Fibroblast of peridontal ligament (primary cell): ENCODE data around the gene KRT35.

Source experiments
- DNase-seq: peaks from one replicate; pipeline ENCODE4 v3.0.0-alpha.2; 2010; ENCODE audit errors: extremely low read depth

Gene KRT35

DNA sequence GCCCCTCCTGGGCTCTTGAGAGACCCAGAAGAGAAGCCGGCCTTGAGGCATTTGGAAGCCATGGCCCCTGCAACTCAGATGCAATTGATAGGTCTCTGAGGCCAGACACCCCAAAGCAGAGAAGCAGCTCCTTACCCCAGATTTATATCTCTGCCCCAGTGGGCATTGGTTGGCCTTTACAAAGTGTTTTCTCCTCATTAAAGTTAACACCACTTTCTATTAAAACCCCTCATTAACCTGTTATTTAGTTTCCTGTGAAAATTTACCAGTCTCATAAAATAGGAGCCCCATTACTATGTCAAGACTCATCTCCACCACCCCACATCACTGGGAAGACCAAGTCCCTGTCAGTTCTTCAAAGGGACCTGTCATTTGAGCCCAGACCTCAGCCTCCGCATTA lies at the start of gene KRT35:
TSS of gene KRT35 (minus strand) at position 116 of the 400 bp plus-strand sequence. CDS start at position 62, 54 bp downstream.
- no peak for DNase-seq

DNA sequence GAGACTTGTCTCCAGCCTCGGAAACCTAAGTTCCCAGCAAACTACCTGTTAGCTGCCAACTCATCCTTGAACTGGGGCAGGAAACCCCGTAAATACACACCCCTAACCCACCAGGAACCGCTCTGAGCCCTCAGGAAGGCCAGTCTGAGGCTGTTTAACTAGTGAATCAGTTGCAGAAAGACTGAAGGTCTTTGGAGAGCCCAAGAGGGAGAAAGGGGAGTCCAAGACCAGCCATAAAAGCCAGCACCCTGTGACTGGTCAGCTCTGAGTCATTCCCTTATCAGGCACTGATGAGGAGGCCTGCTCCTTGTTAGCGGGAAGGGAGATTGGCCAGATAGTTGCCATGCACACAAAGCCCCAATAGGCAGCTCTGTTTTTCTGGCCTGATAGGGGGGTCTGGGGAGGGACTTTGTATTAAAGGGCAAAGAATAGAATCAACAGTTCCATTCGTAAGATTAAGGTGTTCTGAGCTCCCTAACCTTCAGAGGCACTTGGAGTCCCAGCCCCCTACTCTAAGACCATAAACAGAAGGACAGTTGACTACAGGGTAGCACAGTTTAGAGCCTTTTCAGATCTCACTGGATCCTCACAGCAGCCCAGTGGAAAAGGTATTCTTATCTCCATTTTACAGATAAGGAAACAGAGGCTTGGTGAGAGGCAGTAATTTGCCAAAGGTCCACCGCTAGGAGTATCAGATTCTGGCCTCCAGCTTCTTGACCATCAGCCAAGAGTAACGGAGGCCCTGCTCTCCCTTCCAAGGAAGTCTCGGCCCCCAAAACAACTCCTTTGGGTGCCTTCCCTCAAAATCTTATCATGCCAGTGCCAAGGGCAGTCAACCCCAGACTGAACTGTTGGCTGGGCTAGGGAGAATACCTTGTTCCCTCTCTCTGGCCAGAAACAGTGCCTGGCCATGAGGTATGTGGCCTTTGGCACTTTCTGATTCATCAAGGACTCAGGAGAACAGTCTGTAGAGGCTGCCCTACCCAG lies 49.4 kb upstream of the KRT35 start:
- peak; percentile 78 for DNase-seq

DNA sequence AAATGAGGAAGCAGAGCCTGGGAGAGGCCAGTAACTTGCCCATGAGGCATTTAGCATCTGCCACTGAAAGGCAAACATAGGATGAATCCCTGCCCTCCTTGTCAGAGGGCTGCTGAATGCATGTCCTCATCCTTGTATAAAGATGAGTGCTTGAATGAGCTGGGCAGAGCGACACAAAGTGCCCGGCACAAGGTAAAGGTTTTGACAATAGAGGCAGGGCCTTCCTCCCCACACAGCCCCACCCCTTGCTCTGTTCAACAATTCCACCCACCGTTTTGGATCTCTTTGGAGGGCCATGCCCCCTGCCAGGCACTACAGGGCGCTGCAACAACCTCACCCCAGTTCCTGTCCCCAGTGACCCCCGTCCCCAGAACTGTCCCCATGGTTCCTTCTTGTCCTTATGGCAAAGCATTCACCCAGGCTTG lies 48.6 kb upstream of the KRT35 start:
- no peak for DNase-seq

DNA sequence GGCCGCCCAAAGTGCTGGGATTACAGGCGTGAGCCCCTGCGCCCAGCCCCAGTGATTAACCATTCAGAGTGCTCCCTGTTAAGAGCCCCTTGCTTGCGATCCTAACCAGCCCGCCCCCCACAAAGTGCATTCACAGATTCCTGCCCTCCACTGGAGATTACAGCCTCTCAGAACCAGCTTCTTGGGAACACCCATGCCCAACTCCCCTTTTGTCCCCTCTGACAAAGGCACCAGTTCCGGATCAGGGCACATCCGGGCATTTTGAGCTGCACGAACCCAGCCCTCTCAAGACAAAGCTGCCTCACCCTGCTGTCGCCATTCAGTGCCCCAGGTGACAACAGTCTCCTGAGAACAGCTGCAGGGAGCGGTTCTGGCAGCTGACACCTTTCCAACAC lies 48.0 kb upstream of the KRT35 start:
- no peak for DNase-seq

DNA sequence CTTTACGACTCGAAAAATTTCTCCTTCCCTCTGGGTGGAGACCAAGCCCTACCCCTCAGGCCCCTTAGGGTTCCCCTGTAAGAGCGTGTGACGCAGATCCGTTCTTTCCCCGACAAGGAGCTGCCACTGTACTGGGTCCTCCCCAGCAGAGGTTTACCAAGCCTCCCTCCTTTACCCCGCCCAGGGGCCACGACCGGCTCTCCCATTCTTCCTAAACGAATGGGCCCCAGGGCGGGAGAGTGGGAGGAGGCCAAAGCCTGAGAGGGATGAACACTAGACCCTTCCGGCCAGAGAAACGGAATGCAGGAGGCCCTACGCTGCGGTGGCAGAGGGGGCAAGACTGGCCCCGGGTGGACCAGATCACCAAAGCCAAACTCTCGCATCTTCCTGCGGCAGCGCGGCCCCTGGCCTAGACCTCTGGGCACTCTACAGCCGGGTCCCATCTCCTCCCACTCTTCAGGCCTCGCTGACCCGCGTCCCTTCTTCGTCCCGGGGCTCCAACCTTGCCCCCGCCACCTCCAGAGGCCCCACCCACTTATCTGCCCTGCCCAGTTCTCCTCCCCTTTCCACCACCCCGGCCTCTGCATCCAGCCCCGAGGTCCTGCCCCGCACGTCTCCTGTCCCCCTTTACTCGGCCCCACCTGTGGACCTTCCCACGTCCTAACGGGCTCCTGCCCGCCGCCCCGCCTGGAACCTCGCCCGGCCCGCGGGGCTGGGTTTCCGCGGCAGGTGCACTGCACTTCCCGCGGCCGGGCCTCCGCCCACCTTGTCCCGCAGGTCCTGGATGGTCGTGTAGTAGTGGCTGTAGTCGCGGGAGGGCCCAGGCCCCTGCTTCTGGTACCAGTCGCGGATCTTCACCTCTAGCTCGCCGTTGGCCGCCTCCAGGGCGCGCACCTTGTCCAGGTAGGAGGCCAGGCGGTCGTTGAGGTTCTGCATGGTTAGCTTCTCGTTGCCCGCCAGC lies 46.4 kb upstream of the KRT35 start:
- no peak for DNase-seq

DNA sequence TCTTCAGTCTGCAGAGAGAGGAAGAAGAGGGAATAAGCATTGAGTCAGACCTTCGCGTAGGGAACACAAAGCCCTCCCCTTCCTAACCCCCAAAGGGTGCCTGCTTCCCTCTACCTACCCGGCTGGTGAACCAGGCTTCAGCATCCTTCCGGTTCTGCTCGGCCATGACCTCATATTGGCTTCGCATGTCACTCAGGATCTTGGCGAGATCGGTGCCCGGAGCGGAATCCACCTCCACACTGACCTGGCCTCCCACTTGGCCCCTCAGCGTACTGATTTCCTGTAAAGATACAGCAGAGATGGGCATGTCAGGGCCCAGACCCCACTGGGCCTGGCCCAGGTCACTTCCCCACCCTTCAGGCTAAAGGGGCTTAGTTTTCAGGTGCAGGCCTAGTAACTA lies 43.3 kb upstream of the KRT35 start:
- DNase-seq, result no peak

DNA sequence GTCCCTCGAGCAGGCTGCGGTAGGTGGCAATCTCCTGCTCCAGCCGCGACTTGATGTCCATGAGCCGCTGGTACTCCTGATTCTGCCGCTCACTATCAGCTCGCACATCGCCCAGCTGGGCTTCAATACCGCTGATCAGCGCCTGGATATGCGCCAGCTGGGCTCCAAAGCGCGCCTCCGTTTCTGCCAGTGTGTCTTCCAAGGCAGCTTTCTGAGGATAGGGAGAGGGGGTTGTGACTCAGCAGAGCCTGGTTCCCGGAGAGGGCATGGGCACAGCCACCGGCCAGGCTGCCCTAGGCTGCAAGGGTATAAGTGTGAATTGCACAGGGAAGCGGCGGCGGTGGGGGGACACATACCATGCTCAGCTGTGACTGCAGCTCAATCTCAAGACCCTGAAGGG lies 42.8 kb upstream of the KRT35 start:
- DNase-seq, result no peak

DNA sequence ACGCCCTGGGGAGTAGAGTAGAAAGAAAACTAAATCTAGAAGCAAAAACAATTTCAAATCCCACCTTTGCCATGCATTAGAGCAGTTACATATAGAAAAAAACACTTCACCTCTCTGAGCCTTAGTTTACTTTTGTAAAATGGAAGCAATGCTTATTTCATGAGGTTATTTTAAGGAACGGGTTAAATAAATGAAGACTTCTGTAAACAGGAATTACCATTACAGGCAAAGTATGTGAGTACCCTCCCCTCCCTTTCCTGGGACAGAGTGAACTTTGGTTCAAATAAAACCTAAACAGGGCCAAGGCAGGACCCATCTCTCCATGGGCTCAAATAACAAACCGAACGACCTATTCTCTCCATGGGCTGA lies 42.3 kb upstream of the KRT35 start:
- DNase-seq, result no peak

DNA sequence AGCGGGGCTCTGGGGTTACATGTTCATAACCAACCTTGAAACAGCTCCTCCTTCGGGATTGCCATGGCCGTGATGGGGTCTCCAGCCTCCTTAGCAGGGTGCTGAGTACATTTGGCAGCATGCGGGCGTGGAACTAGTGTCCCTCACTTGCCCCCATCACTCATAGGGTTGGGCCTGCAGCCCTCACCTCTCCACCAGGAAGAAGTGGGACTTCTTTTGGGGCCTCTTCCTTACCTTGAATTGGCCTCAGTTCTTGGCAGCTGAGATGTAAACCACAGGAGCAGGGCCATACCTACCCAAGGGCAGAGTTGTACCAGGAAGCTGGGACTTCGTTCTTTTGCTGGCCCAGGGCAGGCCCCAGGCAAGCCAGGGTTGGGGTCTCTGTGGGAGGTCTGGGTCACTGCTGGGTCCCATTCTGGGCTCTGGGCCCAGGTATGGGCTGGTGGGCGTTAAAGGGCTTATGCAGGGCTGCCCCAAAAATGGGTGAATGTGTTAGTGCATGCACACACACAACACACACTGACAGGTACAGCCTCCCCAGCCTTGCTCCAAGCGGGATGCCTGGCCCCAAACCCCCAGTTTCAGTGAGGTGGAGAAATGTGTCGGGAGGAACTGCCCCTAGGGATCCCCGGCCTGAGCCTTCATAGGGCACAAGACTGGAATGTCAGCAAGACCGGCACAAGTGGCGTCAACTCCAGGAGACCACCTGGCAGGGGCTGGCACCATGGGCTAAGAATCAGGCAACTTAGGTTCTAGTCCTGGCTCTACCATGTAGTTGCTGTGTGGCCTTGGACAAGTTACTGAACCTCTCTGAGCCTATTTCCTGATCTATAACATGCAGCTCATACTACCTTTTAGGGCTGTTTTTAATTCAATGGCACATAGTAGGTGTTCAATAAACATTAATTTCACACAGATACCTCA lies 41.6 kb upstream of the KRT35 start:
- no peak for DNase-seq

DNA sequence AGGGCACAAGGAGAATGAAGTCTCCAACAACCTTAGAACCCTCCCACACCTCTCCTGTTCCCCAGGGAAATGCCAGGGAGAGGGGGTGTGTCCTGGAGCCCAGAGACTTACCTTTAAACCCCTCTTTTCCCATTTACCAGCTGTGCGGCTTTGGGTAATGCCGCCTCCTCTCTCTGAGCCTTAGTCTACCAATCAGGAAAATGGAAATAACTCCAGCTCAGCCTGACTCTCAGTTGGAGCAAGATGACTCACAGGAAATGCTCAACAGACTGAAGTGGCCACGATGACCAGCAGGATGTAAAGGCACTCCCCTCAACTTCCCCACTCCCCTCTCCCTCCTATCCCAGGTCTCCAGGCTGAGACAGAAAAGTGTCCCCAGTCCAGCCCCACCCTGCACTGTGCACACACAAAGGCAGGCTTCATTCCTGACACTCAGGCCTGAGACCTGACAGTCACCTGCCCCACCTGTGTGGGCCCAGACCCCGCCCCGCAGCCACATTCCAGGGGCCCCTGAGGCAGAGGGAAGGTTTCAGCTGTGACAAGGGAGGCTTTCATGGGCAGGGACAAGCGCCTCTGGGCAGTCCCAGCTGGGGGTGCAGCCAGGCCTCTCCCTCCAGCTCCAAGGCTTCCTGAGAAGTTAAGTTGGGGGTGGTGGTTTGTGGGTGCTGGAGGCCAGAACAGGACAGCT lies 40.8 kb upstream of the KRT35 start:
- DNase-seq, result peak; percentile 53

DNA sequence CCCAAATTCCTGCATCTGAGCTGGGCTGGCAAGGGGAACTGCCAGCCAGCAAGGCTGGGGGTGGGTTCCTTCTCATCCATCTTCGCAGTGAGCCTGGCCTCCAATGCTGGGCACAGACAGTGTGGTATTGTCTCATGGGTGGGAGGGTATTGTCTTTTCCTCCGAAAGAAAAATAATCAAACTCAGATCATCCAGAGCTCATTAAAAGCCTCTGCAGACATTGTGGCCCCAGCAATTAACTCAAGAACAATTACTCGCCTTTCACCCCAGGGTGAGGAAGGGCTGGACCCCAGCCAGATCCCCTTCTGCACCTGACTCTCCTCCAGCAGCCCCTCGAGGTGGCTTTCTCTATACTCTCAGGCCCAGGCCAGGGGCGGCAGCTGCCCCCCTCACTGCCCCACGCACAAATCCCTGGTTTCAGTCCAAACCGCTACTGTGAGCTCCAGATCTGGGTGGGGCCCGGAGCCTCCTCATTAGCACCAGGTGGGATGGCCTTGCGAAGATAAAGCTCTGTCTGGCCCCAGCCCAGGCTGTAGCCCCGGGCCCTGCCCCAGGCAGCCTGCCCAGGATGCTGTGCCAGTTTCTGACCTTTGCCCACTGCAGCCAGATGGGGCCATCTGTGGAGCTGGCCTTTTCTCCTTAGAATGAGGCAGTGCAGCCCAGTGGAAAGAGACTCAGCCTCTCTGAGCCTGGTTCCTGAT lies 40.0 kb upstream of the KRT35 start:
- DNase-seq, result no peak

DNA sequence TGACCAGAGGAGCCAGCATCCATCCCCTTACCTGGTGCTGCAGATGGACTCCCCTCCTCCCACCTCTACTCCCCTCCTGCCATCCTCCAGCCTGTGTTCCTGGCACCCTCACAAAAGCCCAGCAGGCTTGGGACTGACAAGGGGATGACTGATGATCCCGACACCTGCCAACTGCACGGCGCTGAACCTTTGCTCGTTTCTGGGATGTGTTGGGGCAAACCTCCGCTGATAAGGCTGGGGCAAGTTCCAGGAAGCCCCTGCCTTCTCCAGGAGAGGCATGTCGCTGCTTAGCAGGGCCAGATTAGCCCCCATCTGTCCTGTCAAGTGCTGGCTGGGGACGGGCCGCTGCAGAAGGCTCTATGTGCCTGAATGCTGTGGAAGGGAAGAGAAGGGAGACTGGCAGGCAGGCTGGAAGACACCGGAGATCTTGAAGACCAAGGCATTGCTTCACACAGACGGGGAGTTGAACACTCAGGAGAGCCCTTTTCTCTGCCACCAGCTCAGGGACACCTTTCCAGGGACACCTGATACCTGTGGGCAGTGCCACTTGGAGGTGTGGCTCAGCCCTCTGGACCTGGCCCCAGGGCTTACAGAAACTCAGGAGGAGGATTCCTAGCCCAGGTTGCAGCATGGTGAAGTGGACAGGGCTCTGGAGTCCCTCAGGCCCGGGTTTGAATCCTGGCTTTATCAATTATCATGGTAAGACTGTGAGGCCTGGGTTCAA lies 38.7 kb upstream of the KRT35 start:
- no peak for DNase-seq

DNA sequence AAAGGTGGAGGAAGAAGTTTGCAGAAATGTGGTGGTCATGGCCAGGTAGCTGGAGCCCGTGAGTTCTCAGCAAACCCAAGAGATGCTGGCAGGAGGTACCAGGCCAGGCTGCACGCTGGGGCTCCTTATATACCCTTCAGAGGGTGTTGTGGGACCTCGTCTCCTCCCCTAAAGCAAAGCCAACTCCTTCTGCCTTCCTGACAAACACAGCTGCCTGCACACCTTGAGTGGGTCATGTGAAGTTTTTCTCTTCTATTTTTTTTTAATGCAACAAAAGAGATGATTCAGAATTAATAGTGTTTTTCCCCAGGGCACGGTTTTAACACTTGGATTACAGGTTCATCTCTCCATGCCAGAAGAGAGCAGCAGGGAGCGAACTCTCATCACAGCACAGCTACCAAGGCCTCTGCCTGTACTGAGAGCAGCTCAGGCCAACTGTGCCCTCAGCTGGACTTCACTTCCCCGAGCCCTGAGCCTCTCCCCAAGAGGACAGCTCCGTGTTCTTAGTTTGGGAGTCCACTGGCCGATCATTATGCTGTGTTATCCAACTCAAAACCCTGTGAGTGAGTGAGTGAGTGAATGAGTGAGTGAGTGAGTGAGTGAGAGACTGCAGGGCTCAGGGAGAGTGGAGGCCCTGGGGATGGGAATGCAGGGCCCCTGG lies 38.0 kb upstream of the KRT35 start, which contains the start of gene KRT15:
TSS of gene KRT15 (minus strand) at position 102 of the 661 bp plus-strand sequence. CDS start at position 39, 63 bp downstream.
- DNase-seq, result peak; percentile 14

DNA sequence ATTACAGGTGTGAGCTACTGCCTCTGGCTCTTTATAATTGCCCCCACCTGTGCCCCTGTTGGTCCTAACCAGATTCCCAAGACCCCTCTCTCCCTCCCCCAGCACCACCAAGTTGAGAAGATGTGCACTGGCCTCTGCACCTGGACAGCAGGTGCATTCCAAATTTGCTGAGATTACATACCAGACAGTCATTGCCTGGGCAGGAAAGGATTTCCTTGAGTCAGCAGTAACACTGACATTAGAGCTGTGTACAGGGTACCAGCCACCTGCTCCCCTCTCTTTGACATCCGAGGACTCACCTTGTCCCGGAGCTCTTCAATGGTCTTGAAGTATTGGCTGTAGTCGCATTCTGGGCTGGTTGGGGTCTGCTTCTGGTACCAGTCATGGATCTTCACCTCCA lies 37.1 kb upstream of the KRT35 start:
- no peak for DNase-seq

DNA sequence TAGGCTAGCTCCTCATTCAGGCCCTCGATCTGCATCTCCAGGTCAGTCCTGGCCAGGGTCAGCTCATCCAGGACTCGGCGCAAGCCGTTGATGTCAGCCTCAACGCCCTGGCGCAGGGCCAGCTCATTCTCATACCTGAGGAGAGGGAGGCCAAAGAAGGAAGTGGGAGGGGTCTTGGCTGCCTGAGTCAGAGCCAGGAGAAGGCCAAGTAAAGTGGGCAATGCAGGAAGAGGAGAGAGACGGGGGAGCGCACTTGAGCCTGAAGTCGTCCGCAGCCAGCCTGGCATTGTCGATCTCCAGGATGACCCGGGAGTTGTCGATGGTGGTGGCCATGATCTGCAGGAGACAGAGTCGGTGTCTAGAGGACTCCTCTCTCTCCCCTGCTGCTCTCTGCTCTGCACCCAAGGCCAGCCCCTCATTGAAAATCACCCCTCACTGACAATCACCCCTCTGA lies 35.9 kb upstream of the KRT35 start:
- DNase-seq, result no peak

DNA sequence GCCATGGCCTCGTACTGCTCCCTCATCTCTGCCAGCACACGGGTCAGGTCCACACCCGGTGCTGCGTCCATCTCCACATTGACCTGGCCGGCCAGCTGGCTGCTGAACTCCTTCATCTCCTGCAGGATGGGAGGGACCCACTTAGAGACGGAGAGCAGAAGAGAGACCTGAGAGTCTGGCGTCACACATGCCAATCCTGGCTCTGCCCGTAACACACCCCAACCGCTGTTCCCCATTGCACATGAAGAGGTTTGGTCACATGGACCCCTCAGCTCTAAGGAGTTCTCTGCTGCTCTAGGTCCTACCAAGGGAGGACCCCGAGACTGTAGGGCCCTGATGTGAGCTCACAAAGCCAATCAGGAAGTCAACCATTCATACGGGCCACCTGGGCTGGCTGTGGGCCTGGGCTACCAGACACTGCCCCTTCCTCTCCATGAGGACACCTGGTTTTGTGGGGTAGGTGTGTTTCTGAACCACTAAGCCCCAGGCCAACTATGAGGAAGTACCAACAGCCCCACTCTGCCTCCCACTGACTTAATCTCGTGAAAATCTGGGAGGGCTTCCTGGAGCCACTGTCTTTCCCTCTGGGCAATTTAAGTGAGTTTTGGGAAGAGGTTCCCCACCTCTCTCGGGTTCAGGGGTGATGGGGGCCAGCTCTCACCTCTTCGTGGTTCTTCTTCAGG lies 35.3 kb upstream of the KRT35 start:
- DNase-seq, result no peak

DNA sequence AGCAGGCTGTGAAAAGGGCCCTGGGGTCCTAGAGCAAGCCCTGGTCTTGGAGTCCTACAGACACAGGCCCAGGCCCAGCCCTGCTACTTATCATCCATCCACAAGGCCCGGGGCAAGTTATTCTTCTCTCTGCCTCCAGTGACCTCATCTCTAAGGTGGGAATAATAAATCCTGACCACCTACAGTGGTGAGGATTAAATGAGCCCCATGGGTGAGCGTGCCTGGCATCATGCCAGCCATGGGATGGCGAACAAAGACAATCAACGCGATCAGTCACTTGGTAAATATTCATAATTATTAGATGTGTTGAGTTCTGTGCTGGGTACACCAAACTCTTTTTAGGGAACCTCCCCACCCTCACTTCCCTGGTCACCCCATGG lies 32.2 kb upstream of the KRT35 start:
- DNase-seq, result no peak

DNA sequence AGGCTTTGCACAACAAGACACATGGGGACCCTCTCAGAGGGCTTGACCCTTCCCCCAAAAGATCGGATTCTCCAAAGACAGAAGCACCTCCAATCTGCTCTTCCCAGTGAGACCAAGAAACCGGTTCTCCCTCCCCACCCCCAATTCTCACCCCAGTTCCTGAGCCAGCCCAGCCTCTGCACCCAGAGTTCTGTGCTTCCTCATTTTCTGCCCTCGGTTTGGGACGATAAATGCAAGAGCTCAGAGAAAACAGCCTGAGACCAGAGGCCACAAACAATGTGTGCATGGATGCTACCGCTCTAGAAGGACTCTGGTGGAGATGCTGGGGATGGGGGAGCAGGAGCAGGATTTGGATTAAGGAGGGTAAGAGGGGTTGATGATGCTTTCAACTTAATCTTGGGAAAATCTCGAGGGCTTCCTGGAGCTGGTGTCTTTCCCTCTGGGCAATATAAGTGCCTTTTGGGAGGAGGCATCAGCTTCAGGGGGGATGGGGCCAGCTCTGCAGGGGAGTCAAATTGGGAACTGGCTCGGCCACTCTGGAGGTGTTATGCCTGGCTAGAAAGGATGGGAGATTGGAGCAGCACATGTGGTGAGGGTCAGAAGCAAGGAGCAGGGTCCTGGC lies 31.7 kb upstream of the KRT35 start:
- no peak for DNase-seq
